Gastrocnemius medialis (tissue), 4 donors: ENCODE measurements around the gene SNRNP25.

Source experiments
- CTCF ChIP-seq, 5 experiments: fragments of 450-650 bp in 3 of 5; fragments of 200-600 bp in 2 of 5; sonication (generic) in 2 of 5; IDR thresholded peaks in 4 of 5; conservative IDR thresholded peaks in 1 of 5; 1 replicate in 4 of 5; 2 replicates in 1 of 5; pipeline ENCODE4 v1.5.1; 2016 to 2019; ENCODE audit warnings: antibody characterized with exemption in 5 of 5, mild to moderate bottlenecking in 3 of 5, moderate library complexity in 3 of 5
- POLR2A ChIP-seq, 2 donors: fragments of 450-650 bp; IDR thresholded peaks; one replicate each; pipeline ENCODE4 v1.6.1; 2017; ENCODE audit warnings: antibody characterized with exemption in 2 of 2, mild to moderate bottlenecking in 2 of 2, moderate library complexity in 2 of 2

GRCh38 chr16:76535-77272, 23.1 kb downstream of the SNRNP25 start:
- TF ChIP-seq CTCF (IDR thresholded peaks at IDR 0.05 in 4 of 5, conservative IDR thresholded peaks at IDR 0.05 in 1 of 5): no peak
- TF ChIP-seq POLR2A (IDR thresholded peaks at IDR 0.05): peak in 1 of 2 donors; percentile 24
